HepG2 (cell line): Measurements from ENCODE around the gene MXRA8. TPM values are rescaled to one million over a fixed set of nuclear protein-coding genes. Genes with fewer than 3 reads are reported as not detected.

Experiments
- FOXA1 ChIP-seq, 2 experiments: fragments of 450-650 bp in 1 of 2; sonication (generic) in 1 of 2; formaldehyde crosslinking in 1 of 2; IDR thresholded peaks; 2 replicates each; pipeline versions ENCODE4 v1.4.0 to v1.6.1; 2016 to 2020; ENCODE audit warnings: missing genetic modification reagents in 1 of 2
- NKX3-1 ChIP-seq: sonication (generic); formaldehyde crosslinking; IDR thresholded peaks from 2 replicates; pipeline ENCODE4 v1.5.0; 2020; ENCODE audit warnings: missing genetic modification reagents
- NPAS2 ChIP-seq: sonication (generic); formaldehyde crosslinking; IDR thresholded peaks from 2 replicates; pipeline ENCODE4 v1.8.0; 2022; ENCODE audit warnings: mild to moderate bottlenecking, missing genetic modification reagents, borderline replicate concordance
- POLR2AphosphoS2 ChIP-seq: IDR thresholded peaks from 2 replicates; pipeline ENCODE4 v1.6.1; 2011; ENCODE audit warnings: low read depth, low read length, improper control_type of control experiment
- SIN3A ChIP-seq: IDR thresholded peaks from 2 replicates; pipeline ENCODE4 v1.6.1; 2011; ENCODE audit warnings: low read depth, mild to moderate bottlenecking, control low read depth, low read length, borderline replicate concordance
- SNAI1 ChIP-seq: sonication (generic); formaldehyde crosslinking; IDR thresholded peaks from 2 replicates; pipeline ENCODE4 v1.5.0; 2020; ENCODE audit warnings: mild to moderate bottlenecking, missing genetic modification reagents, borderline replicate concordance
- SSRP1 ChIP-seq: IDR thresholded peaks from 2 replicates; pipeline ENCODE4 v1.6.1; 2016; ENCODE audit warnings: control low read depth
- ZNF235 ChIP-seq: sonication (generic); formaldehyde crosslinking; IDR thresholded peaks from 2 replicates; pipeline ENCODE4 v1.8.1; 2023; ENCODE audit warnings: mild to moderate bottlenecking, missing genetic modification reagents, borderline replicate concordance
- ZNF253 ChIP-seq: sonication (generic); formaldehyde crosslinking; IDR thresholded peaks from 2 replicates; pipeline ENCODE4 v1.8.0; 2022; ENCODE audit warnings: mild to moderate bottlenecking, missing genetic modification reagents, borderline replicate concordance
- ZNF350 ChIP-seq: sonication (generic); formaldehyde crosslinking; IDR thresholded peaks from 2 replicates; pipeline ENCODE4 v1.4.0; 2020; ENCODE audit warnings: mild to moderate bottlenecking, low read depth, missing genetic modification reagents, borderline replicate concordance
- ZNF552 ChIP-seq: sonication (generic); formaldehyde crosslinking; IDR thresholded peaks from 2 replicates; pipeline ENCODE4 v1.9.0; 2022; ENCODE audit warnings: missing genetic modification reagents, mild to moderate bottlenecking, borderline replicate concordance
- ZNF564 ChIP-seq: sonication (generic); formaldehyde crosslinking; IDR thresholded peaks from 2 replicates; pipeline ENCODE4 v1.8.1; 2023; ENCODE audit warnings: mild to moderate bottlenecking, missing genetic modification reagents
- ZNF614 ChIP-seq: IDR thresholded peaks from 2 replicates; pipeline ENCODE4 v1.6.1; 2018; ENCODE audit warnings: missing biosample characterization, missing genetic modification reagents, inconsistent platforms, borderline replicate concordance
- ZNF747 ChIP-seq: sonication (generic); formaldehyde crosslinking; IDR thresholded peaks from 2 replicates; pipeline ENCODE4 v1.8.1; 2023; ENCODE audit warnings: missing genetic modification reagents, mild to moderate bottlenecking, borderline replicate concordance
- polyA plus RNA-seq, 8 experiments: library from polyadenylated mRNA; depleted of rRNA in 3 of 8; stranded (reverse) in 7 of 8; unstranded in 1 of 8; fragments of >200 nt; fragmentation: Illumina TruSeq in 4 of 8; extraction: Trizol in 4 of 8; gene quantifications; 2 replicates each; pipeline versions ENCODE4 v1.2.1 to v1.2.3, GENCODE V29; 2011 to 2016; ENCODE audit warnings: low read depth in 4 of 8, missing spikeins in 1 of 8, mixed read lengths in 1 of 8; ENCODE audit not compliant: insufficient read depth in 1 of 8
- total RNA-seq, 5 experiments: library from RNA; depleted of rRNA; stranded (reverse); fragments of >200 nt; fragmentation: Illumina TruSeq; extraction: Trizol; gene quantifications; 2 replicates each; pipeline ENCODE4 v1.2.3, GENCODE V29; 2016; ENCODE audit warnings: low read depth in 1 of 5
- TF ChIP-seq, protein P1 (sequence below): sonication (generic); formaldehyde crosslinking; IDR thresholded peaks from 2 replicates; pipeline ENCODE4 v1.4.0; 2020; ENCODE audit warnings: low read depth, missing genetic modification reagents
- TF ChIP-seq, protein P2 (sequence below): sonication (generic); formaldehyde crosslinking; IDR thresholded peaks from 2 replicates; pipeline ENCODE4 v1.4.0; 2020; ENCODE audit warnings: mild to moderate bottlenecking, missing genetic modification reagents
- TF ChIP-seq, protein P3 (sequence below): sonication (generic); formaldehyde crosslinking; IDR thresholded peaks from 2 replicates; pipeline ENCODE4 v1.4.0; 2020; ENCODE audit warnings: missing genetic modification reagents
- TF ChIP-seq, protein P4 (sequence below): IDR thresholded peaks from 2 replicates; pipeline ENCODE4 v1.6.1; 2016; ENCODE audit warnings: low read depth, missing genetic modification reagents, missing compliant biosample characterization

MXRA8 gene
- total and polyA plus RNA-seq, 2 of the 13 experiments (the other 11 are each of a cell fraction or from before 2014, with no cell fraction given), result 19.8 to 44.8 TPM

DNA sequence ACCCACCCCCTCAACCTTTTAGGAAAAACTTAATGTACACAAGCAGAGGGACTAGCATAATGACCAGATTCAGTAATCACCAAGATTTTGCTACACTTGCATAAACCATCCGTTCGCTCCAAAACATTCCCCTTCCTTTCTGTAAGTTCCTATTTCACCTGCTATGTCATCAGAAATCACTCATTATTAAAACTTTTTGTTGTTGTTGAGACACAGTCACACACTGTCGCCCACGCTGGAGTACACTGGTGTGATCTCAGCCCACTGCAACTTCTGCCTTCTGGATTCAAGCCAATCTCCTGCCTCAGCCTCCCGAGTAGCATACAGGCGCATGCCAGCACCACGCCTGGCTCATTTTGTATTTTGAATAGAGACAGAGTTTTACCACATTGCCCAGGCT, 45.3 kb upstream of the MXRA8 start (continued):
- TF ChIP-seq SIN3A (no peak), ZNF350 (CRISPR knock-in tag) (no peak), ZNF235 (CRISPR knock-in tag) (no peak), ZNF614 (CRISPR knock-in tag) (no peak), ZNF552 (CRISPR knock-in tag) (no peak), NPAS2 (CRISPR knock-in tag) (no peak), POLR2AphosphoS2 (no peak), ZNF253 (CRISPR knock-in tag) (no peak), FOXA1 (IDR thresholded peaks at IDR 0.05) (no peak), FOXA1 (CRISPR knock-in tag; IDR thresholded peaks at IDR 0.05) (no peak), ZNF564 (CRISPR knock-in tag) (no peak), NKX3-1 (CRISPR knock-in tag) (no peak), ZNF747 (CRISPR knock-in tag) (no peak), SNAI1 (CRISPR knock-in tag) (no peak), SSRP1 (no peak; the same call in 1 of the 2 replicates)
- TF ChIP-seq, protein P1, sequence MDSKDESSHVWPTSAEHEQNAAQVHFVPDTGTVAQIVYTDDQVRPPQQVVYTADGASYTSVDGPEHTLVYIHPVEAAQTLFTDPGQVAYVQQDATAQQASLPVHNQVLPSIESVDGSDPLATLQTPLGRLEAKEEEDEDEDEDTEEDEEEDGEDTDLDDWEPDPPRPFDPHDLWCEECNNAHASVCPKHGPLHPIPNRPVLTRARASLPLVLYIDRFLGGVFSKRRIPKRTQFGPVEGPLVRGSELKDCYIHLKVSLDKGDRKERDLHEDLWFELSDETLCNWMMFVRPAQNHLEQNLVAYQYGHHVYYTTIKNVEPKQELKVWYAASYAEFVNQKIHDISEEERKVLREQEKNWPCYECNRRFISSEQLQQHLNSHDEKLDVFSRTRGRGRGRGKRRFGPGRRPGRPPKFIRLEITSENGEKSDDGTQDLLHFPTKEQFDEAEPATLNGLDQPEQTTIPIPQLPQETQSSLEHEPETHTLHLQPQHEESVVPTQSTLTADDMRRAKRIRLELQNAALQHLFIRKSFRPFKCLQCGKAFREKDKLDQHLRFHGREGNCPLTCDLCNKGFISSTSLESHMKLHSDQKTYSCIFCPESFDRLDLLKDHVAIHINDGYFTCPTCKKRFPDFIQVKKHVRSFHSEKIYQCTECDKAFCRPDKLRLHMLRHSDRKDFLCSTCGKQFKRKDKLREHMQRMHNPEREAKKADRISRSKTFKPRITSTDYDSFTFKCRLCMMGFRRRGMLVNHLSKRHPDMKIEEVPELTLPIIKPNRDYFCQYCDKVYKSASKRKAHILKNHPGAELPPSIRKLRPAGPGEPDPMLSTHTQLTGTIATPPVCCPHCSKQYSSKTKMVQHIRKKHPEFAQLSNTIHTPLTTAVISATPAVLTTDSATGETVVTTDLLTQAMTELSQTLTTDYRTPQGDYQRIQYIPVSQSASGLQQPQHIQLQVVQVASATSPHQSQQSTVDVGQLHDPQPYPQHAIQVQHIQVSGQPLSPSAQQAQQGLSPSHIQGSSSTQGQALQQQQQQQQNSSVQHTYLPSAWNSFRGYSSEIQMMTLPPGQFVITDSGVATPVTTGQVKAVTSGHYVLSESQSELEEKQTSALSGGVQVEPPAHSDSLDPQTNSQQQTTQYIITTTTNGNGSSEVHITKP, result no peak
- TF ChIP-seq, protein P2, sequence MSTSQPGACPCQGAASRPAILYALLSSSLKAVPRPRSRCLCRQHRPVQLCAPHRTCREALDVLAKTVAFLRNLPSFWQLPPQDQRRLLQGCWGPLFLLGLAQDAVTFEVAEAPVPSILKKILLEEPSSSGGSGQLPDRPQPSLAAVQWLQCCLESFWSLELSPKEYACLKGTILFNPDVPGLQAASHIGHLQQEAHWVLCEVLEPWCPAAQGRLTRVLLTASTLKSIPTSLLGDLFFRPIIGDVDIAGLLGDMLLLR (CRISPR knock-in tag), result no peak
- TF ChIP-seq, protein P3, sequence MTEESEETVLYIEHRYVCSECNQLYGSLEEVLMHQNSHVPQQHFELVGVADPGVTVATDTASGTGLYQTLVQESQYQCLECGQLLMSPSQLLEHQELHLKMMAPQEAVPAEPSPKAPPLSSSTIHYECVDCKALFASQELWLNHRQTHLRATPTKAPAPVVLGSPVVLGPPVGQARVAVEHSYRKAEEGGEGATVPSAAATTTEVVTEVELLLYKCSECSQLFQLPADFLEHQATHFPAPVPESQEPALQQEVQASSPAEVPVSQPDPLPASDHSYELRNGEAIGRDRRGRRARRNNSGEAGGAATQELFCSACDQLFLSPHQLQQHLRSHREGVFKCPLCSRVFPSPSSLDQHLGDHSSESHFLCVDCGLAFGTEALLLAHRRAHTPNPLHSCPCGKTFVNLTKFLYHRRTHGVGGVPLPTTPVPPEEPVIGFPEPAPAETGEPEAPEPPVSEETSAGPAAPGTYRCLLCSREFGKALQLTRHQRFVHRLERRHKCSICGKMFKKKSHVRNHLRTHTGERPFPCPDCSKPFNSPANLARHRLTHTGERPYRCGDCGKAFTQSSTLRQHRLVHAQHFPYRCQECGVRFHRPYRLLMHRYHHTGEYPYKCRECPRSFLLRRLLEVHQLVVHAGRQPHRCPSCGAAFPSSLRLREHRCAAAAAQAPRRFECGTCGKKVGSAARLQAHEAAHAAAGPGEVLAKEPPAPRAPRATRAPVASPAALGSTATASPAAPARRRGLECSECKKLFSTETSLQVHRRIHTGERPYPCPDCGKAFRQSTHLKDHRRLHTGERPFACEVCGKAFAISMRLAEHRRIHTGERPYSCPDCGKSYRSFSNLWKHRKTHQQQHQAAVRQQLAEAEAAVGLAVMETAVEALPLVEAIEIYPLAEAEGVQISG (CRISPR knock-in tag), result no peak
- TF ChIP-seq, protein P4, sequence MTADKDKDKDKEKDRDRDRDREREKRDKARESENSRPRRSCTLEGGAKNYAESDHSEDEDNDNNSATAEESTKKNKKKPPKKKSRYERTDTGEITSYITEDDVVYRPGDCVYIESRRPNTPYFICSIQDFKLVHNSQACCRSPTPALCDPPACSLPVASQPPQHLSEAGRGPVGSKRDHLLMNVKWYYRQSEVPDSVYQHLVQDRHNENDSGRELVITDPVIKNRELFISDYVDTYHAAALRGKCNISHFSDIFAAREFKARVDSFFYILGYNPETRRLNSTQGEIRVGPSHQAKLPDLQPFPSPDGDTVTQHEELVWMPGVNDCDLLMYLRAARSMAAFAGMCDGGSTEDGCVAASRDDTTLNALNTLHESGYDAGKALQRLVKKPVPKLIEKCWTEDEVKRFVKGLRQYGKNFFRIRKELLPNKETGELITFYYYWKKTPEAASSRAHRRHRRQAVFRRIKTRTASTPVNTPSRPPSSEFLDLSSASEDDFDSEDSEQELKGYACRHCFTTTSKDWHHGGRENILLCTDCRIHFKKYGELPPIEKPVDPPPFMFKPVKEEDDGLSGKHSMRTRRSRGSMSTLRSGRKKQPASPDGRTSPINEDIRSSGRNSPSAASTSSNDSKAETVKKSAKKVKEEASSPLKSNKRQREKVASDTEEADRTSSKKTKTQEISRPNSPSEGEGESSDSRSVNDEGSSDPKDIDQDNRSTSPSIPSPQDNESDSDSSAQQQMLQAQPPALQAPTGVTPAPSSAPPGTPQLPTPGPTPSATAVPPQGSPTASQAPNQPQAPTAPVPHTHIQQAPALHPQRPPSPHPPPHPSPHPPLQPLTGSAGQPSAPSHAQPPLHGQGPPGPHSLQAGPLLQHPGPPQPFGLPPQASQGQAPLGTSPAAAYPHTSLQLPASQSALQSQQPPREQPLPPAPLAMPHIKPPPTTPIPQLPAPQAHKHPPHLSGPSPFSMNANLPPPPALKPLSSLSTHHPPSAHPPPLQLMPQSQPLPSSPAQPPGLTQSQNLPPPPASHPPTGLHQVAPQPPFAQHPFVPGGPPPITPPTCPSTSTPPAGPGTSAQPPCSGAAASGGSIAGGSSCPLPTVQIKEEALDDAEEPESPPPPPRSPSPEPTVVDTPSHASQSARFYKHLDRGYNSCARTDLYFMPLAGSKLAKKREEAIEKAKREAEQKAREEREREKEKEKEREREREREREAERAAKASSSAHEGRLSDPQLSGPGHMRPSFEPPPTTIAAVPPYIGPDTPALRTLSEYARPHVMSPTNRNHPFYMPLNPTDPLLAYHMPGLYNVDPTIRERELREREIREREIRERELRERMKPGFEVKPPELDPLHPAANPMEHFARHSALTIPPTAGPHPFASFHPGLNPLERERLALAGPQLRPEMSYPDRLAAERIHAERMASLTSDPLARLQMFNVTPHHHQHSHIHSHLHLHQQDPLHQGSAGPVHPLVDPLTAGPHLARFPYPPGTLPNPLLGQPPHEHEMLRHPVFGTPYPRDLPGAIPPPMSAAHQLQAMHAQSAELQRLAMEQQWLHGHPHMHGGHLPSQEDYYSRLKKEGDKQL (CRISPR knock-in tag), result no peak
